Common myeloid progenitor, CD34-positive (primary cell): ENCODE measurements around the gene DOCK10.

Source experiments
- CTCF ChIA-PET: fragments of 350-600 bp; sonication (Branson Sonifier 250); formaldehyde crosslinking; loops from one replicate; lab custom pipeline; 2021; ENCODE audit warnings: antibody characterized with exemption; lab: Charles Lee
- POLR2A ChIA-PET: fragments of 350-600 bp; sonication (Branson Sonifier 250); formaldehyde crosslinking; loops from one replicate; lab custom pipeline; 2021; ENCODE audit warnings: antibody characterized with exemption; lab: Charles Lee
- DNase-seq, 3 donors: peaks; one replicate each; pipeline versions ENCODE4 v3.0.0 to v3.0.0-alpha.2; 2013
- H3K27ac ChIP-seq, 2 experiments: 1 replicate in 1 of 2; 2 replicates in 1 of 2; pipeline ENCODE4 v1.7.0; 2013; ENCODE audit warnings: inconsistent platforms in 2 of 2, low read length in 2 of 2, mild to moderate bottlenecking in 2 of 2, low read depth in 1 of 2, moderate library complexity in 1 of 2; ENCODE audit not compliant: severe bottlenecking in 2 of 2, insufficient read depth in 1 of 2, poor library complexity in 1 of 2
- H3K27me3 ChIP-seq, 5 experiments: replicated peaks in 2 of 5; 1 replicate in 3 of 5; 2 replicates in 2 of 5; pipeline versions ENCODE4 v1.6.1 to v1.7.0; 2013; ENCODE audit warnings: low read length in 4 of 5, mild to moderate bottlenecking in 2 of 5, moderate library complexity in 2 of 5, inconsistent platforms in 1 of 5; ENCODE audit not compliant: insufficient read depth in 5 of 5, control insufficient read depth in 4 of 5
- H3K36me3 ChIP-seq, 4 experiments: 1 replicate in 2 of 4; 2 replicates in 2 of 4; pipeline versions ENCODE4 v1.6.1 to v1.7.0; 2013; ENCODE audit warnings: low read length in 3 of 4, control low read depth in 1 of 4, mild to moderate bottlenecking in 1 of 4; ENCODE audit not compliant: control insufficient read depth in 4 of 4, insufficient read depth in 4 of 4
- H3K4me1 ChIP-seq, 4 experiments: 1 replicate in 3 of 4; 2 replicates in 1 of 4; pipeline versions ENCODE4 v1.6.1 to v1.7.1; 2013; ENCODE audit warnings: low read length in 3 of 4, mild to moderate bottlenecking in 3 of 4, control low read depth in 1 of 4, inconsistent platforms in 1 of 4, moderate library complexity in 1 of 4; ENCODE audit not compliant: control insufficient read depth in 4 of 4, insufficient read depth in 4 of 4; ENCODE audit errors: control extremely low read depth in 1 of 4
- H3K4me3 ChIP-seq, 7 experiments: 1 replicate in 4 of 7; 2 replicates in 3 of 7; pipeline versions ENCODE4 v1.5.1 to v1.7.0; 2013; ENCODE audit warnings: mild to moderate bottlenecking in 7 of 7, low read length in 6 of 7, moderate library complexity in 6 of 7, inconsistent platforms in 2 of 7, low read depth in 2 of 7, control low read depth in 1 of 7; ENCODE audit not compliant: insufficient read depth in 4 of 7, control insufficient read depth in 1 of 7; ENCODE audit errors: extremely low read depth in 1 of 7
- H3K9me3 ChIP-seq, 5 experiments: 1 replicate in 4 of 5; 2 replicates in 1 of 5; pipeline versions ENCODE4 v1.6.1 to v1.7.1; 2013; ENCODE audit warnings: low read length in 4 of 5, mild to moderate bottlenecking in 2 of 5, inconsistent platforms in 1 of 5, low read depth in 1 of 5, moderate library complexity in 1 of 5; ENCODE audit not compliant: control insufficient read depth in 4 of 5, insufficient read depth in 2 of 5; ENCODE audit errors: control extremely low read depth in 1 of 5
- WGBS: methylation state at CpG from one replicate; pipeline ENCODE4 v1.1.5; 2013; ENCODE audit not compliant: insufficient coverage; 5-methylcytosine and 5-hydroxymethylcytosine counted together

The DOCK10 gene

GRCh38 chr2:224875841-224876240 is 166.4 kb downstream of the DOCK10 start:
- CTCF ChIA-PET, result interaction anchor here (1.0 kb wide), 1 partner anchor 126 kb away, joined by 3 read pairs; no protein-coding TSS in a partner anchor
- Histone ChIP-seq H3K4me1 (peaks cover 0 to 8% (median 0%) of the 10 kb centered on the region in 4 experiments), H3K4me3 (no peak overlapping the region), H3K27ac (no peak overlapping the region), H3K27me3 (no peaks in the 10 kb centered on the region), H3K36me3 (peaks cover 9 to 65% (median 30%) of the 10 kb centered on the region in 4 experiments), H3K9me3 (no peaks in the 10 kb centered on the region)
- no peak for DNase-seq
- POLR2A ChIA-PET, result no interaction called here
- WGBS, result 100% methylated on average over 1 of the region's 2 CpGs

- Histone ChIP-seq H3K4me1 (peaks cover 0 to 8% (median 0%) of the 10 kb centered on the region in 4 experiments), H3K27ac (no peak overlapping the region), H3K27me3 (no peaks in the 10 kb centered on the region), H3K9me3 (no peaks in the 10 kb centered on the region), H3K36me3 (peaks cover 9 to 66% (median 28%) of the 10 kb centered on the region in 4 experiments), H3K4me3 (no peak overlapping the region)
- CTCF ChIA-PET, result interaction anchor here (1.0 kb wide), 1 partner anchor 126 kb away, joined by 3 read pairs; no protein-coding TSS in a partner anchor
- WGBS, result no CpG with 5 or more reads among the region's 1 CpG
- POLR2A ChIA-PET, result no interaction called here
- DNase-seq, result no peak
Measured at GRCh38 chr2:224875153-224875552, 167.1 kb downstream of the DOCK10 start.

GRCh38 chr2:224871813-224872212 is 170.5 kb downstream of the DOCK10 start:
- peaks cover 15 to 69% (median 28%) of the 10 kb centered on the region in 4 experiments for H3K36me3 ChIP-seq
- peaks cover 0 to 6% (median 0%) of the 10 kb centered on the region in 4 experiments for H3K4me1 ChIP-seq
- no peak for DNase-seq
- no peaks in the 10 kb centered on the region for H3K27me3 ChIP-seq
- no CpG with 5 or more reads among the region's 1 CpG for WGBS
- H3K27ac ChIP-seq, result no peak overlapping the region
- CTCF ChIA-PET, result no interaction called here
- no peak overlapping the region for H3K4me3 ChIP-seq
- POLR2A ChIA-PET, result interaction anchor here (0.6 kb wide), 1 partner anchor 57 kb away, joined by 3 read pairs; no protein-coding TSS in a partner anchor
- no peaks in the 10 kb centered on the region for H3K9me3 ChIP-seq

GRCh38 chr2:224870341-224870740 is 171.9 kb downstream of the DOCK10 start:
- Histone ChIP-seq H3K9me3 (no peaks in the 10 kb centered on the region), H3K36me3 (peaks cover 11 to 62% (median 23%) of the 10 kb centered on the region in 4 experiments), H3K4me3 (no peak overlapping the region), H3K27me3 (no peaks in the 10 kb centered on the region), H3K4me1 (no peaks in the 10 kb centered on the region), H3K27ac (no peak overlapping the region)
- ChIA-PET POLR2A (no interaction called here), CTCF (no interaction called here)
- DNase-seq, result no peak

- no CpG with 5 or more reads among the region's 3 CpGs for WGBS
- Histone ChIP-seq H3K27me3 (no peaks in the 10 kb centered on the region), H3K27ac (no peak overlapping the region), H3K4me3 (no peak overlapping the region), H3K4me1 (no peaks in the 10 kb centered on the region), H3K36me3 (peaks cover 11 to 62% (median 26%) of the 10 kb centered on the region in 4 experiments), H3K9me3 (no peaks in the 10 kb centered on the region)
- DNase-seq, result no peak
- POLR2A ChIA-PET, result no interaction called here
- CTCF ChIA-PET, result no interaction called here
Measured at GRCh38 chr2:224869601-224870233, 172.6 kb downstream of the DOCK10 start.

- Histone ChIP-seq H3K9me3 (no peaks in the 10 kb centered on the region), H3K4me3 (no peak overlapping the region), H3K36me3 (peaks cover 7 to 39% (median 19%) of the 10 kb centered on the region in 4 experiments), H3K27ac (no peak overlapping the region), H3K4me1 (no peaks in the 10 kb centered on the region), H3K27me3 (no peaks in the 10 kb centered on the region)
- no peak for DNase-seq
- CTCF ChIA-PET, result no interaction called here
- POLR2A ChIA-PET, result no interaction called here
- 91% methylated on average over 2 of the region's 2 CpGs for WGBS
Measured at GRCh38 chr2:224865016-224865415, 177.3 kb downstream of the DOCK10 start.

GRCh38 chr2:224861266-224861665 is 181.0 kb downstream of the DOCK10 start:
- Histone ChIP-seq H3K27ac (no peak overlapping the region), H3K4me1 (no peaks in the 10 kb centered on the region), H3K4me3 (no peak overlapping the region), H3K36me3 (peaks cover 5 to 45% (median 18%) of the 10 kb centered on the region in 4 experiments), H3K27me3 (no peaks in the 10 kb centered on the region), H3K9me3 (no peaks in the 10 kb centered on the region)
- no peak for DNase-seq
- ChIA-PET CTCF (interaction anchor here (1.4 kb wide), 1 partner anchor 140 kb away, joined by 3 read pairs; no protein-coding TSS in a partner anchor), POLR2A (interaction anchor here (1.0 kb wide), 1 partner anchor 33 kb away, joined by 3 read pairs; no protein-coding TSS in a partner anchor)
- WGBS, result 71% methylated on average over 3 of the region's 4 CpGs
